ACC112 (cell line): ENCODE data around the gene LSM14B.

ENCODE experiments used
- H2AFZ ChIP-seq: fragments of 200-600 bp; sonication (generic); one replicate; pipeline ENCODE4 v1.6.0; 2017; ENCODE audit warnings: antibody characterized with exemption, low read length; ENCODE audit not compliant: unreplicated experiment
- H3K27ac ChIP-seq: fragments of 200-600 bp; sonication (generic); 2 replicates; pipeline ENCODE4 v1.5.1; 2014; ENCODE audit warnings: low read depth, mild to moderate bottlenecking, antibody characterized with exemption, low read length, moderate library complexity
- H3K27me3 ChIP-seq: fragments of 200-600 bp; sonication (generic); 2 replicates; pipeline ENCODE4 v1.6.1; 2014; ENCODE audit warnings: mild to moderate bottlenecking, antibody characterized with exemption, low read length, moderate library complexity, mixed read lengths; ENCODE audit not compliant: insufficient read depth
- H3K36me3 ChIP-seq: fragments of 200-600 bp; sonication (generic); 2 replicates; pipeline ENCODE4 v1.6.1; 2016; ENCODE audit warnings: mild to moderate bottlenecking, antibody characterized with exemption, low read length, moderate library complexity, mixed read lengths; ENCODE audit not compliant: insufficient read depth
- H3K4me1 ChIP-seq: fragments of 200-600 bp; sonication (generic); one replicate; pipeline ENCODE4 v1.6.1; 2016; ENCODE audit warnings: low read length, mixed read lengths; ENCODE audit not compliant: insufficient read depth, unreplicated experiment, control insufficient read depth
- H3K4me3 ChIP-seq: fragments of 200-600 bp; sonication (generic); 2 replicates; pipeline ENCODE4 v1.5.1; 2014; ENCODE audit warnings: mild to moderate bottlenecking, low read depth, low read length
- H3K79me2 ChIP-seq: fragments of 200-600 bp; sonication (generic); one replicate; pipeline ENCODE4 v1.6.0; 2016; ENCODE audit warnings: low read length; ENCODE audit not compliant: control insufficient read depth, unreplicated experiment, insufficient read depth

Gene LSM14B

GRCh38 chr20:62133051-62133845 is 11.0 kb downstream of the LSM14B start:
- Histone ChIP-seq H3K36me3 (peaks cover 21% of the 10 kb centered on the region; the same call in 1 of the 2 replicates), H3K4me3 (no peak overlapping the region), H3K27ac (no peak overlapping the region), H2AFZ (no peak overlapping the region), H3K79me2 (no peaks in the 10 kb centered on the region), H3K27me3 (no peaks in the 10 kb centered on the region), H3K4me1 (peaks cover 22% of the 10 kb centered on the region)

GRCh38 chr20:62133864-62134263 is 11.6 kb downstream of the LSM14B start:
- Histone ChIP-seq H3K36me3 (peaks cover 24% of the 10 kb centered on the region), H3K4me3 (no peak overlapping the region), H3K27me3 (no peaks in the 10 kb centered on the region), H3K4me1 (peaks cover 22% of the 10 kb centered on the region), H3K79me2 (peaks cover 2% of the 10 kb centered on the region), H2AFZ (no peak overlapping the region), H3K27ac (0 out of 2 replicates have a peak overlapping the region, but pooled peaks have one; percentile 72)

GRCh38 chr20:62134735-62135231 is 12.5 kb downstream of the LSM14B start:
- H3K27me3 ChIP-seq: no peaks in the 10 kb centered on the region
- no peak overlapping the region for H3K4me3 ChIP-seq
- H3K4me1 ChIP-seq: peaks cover 22% of the 10 kb centered on the region
- H3K27ac ChIP-seq: peak overlapping the region; percentile 72
- H2AFZ ChIP-seq: no peak overlapping the region
- H3K36me3 ChIP-seq: peaks cover 32% of the 10 kb centered on the region
- peaks cover 11% of the 10 kb centered on the region for H3K79me2 ChIP-seq

GRCh38 chr20:62135573-62136266 is 13.4 kb downstream of the LSM14B start:
- H3K79me2 ChIP-seq: peaks cover 20% of the 10 kb centered on the region
- no peaks in the 10 kb centered on the region for H3K27me3 ChIP-seq
- peaks cover 22% of the 10 kb centered on the region for H3K4me1 ChIP-seq
- H3K36me3 ChIP-seq: peaks cover 33% of the 10 kb centered on the region
- H3K27ac ChIP-seq: peak overlapping the region; percentile 72
- no peak overlapping the region for H3K4me3 ChIP-seq
- H2AFZ ChIP-seq: no peak overlapping the region

- peaks cover 28% of the 10 kb centered on the region for H3K79me2 ChIP-seq
- no peaks in the 10 kb centered on the region for H3K27me3 ChIP-seq
- H3K4me3 ChIP-seq: no peak overlapping the region
- no peak overlapping the region for H3K27ac ChIP-seq
- peaks cover 30% of the 10 kb centered on the region for H3K36me3 ChIP-seq
- H2AFZ ChIP-seq: no peak overlapping the region
- H3K4me1 ChIP-seq: peaks cover 30% of the 10 kb centered on the region
Measured at GRCh38 chr20:62136283-62137091, 14.2 kb downstream of the LSM14B start.

- Histone ChIP-seq H3K27ac (no peak overlapping the region), H3K4me1 (peaks cover 31% of the 10 kb centered on the region), H2AFZ (no peak overlapping the region), H3K36me3 (peaks cover 30% of the 10 kb centered on the region), H3K4me3 (no peak overlapping the region), H3K79me2 (peaks cover 34% of the 10 kb centered on the region), H3K27me3 (no peaks in the 10 kb centered on the region)
Measured at GRCh38 chr20:62137092-62137384, 14.8 kb downstream of the LSM14B start.

- H3K79me2 ChIP-seq: peaks cover 40% of the 10 kb centered on the region
- H2AFZ ChIP-seq: no peak overlapping the region
- H3K36me3 ChIP-seq: peaks cover 30% of the 10 kb centered on the region
- no peak overlapping the region for H3K4me3 ChIP-seq
- H3K27ac ChIP-seq: no peak overlapping the region
- peaks cover 31% of the 10 kb centered on the region for H3K4me1 ChIP-seq
- no peaks in the 10 kb centered on the region for H3K27me3 ChIP-seq
Measured at GRCh38 chr20:62137478-62138203, 15.4 kb downstream of the LSM14B start.

- peaks cover 45% of the 10 kb centered on the region for H3K79me2 ChIP-seq
Measured at GRCh38 chr20:62138204-62138543, 15.9 kb downstream of the LSM14B start.

GRCh38 chr20:62138912-62139311 is 16.6 kb downstream of the LSM14B start:
- no peak overlapping the region for H2AFZ ChIP-seq
- H3K36me3 ChIP-seq: peaks cover 30% of the 10 kb centered on the region
- no peaks in the 10 kb centered on the region for H3K27me3 ChIP-seq
- no peak overlapping the region for H3K27ac ChIP-seq
- peaks cover 46% of the 10 kb centered on the region for H3K79me2 ChIP-seq
- H3K4me1 ChIP-seq: peaks cover 23% of the 10 kb centered on the region
- H3K4me3 ChIP-seq: no peak overlapping the region

More at GRCh38 chr20:62138204-62138543, 15.9 kb downstream of the LSM14B start:
- Histone ChIP-seq H3K27ac (no peak overlapping the region), H2AFZ (no peak overlapping the region), H3K4me1 (peaks cover 29% of the 10 kb centered on the region), H3K27me3 (no peaks in the 10 kb centered on the region), H3K4me3 (no peak overlapping the region), H3K36me3 (peaks cover 30% of the 10 kb centered on the region)

GRCh38 chr20:62139636-62140035 is 17.4 kb downstream of the LSM14B start:
- peaks cover 30% of the 10 kb centered on the region for H3K36me3 ChIP-seq
- H2AFZ ChIP-seq: no peak overlapping the region
- H3K4me3 ChIP-seq: no peak overlapping the region
- no peak overlapping the region for H3K27ac ChIP-seq
- H3K79me2 ChIP-seq: peaks cover 53% of the 10 kb centered on the region
- peaks cover 18% of the 10 kb centered on the region for H3K4me1 ChIP-seq
- H3K27me3 ChIP-seq: no peaks in the 10 kb centered on the region
